GM21526 (cell line): ENCODE data around the gene PEX10.

ENCODE experiments used
- ATAC-seq: cut with Tn5 transposase; IDR thresholded peaks from one replicate; pipeline ENCODE4 v1.9.1; 2021; ENCODE audit warnings: moderate library complexity; ENCODE audit not compliant: unreplicated experiment, low FRiP score

Gene PEX10

DNA sequence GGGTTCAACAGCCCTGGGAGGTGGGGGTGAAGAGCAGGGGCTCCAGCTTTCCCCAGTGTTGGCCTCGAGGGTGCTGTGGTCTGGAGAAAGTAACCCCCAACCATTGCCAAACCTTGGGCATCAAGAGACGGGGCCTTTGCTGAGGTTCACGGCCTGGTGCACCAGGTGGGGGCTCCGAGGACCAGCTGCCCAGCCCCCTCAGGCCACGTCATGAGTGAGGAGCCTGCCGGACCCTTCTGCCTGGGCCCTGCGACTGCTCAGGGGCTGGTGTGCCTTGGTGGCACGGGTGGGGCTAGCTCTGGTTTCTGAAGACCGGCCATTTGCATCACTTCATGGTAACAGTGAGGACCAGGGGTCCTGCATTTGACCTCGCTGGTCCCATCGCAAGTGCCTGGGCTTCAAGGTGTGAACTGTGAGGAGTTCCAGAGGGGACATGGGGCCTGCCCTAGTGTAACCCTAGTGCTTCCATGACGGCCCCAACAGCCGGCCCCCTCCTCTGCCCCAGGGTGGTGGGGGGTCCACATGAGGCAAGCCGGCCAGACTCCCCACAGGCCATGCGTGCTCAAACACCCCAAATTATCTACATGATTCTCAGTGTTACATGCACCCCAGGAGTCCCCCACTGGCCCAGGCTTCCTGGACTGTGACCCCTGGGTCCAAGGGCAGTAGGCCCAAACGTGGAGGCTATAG lies 34.5 kb downstream of the PEX10 start:
- no peak for ATAC-seq

- ATAC-seq, result no peak
These were observed 35.3 kb downstream of the PEX10 start for GRCh38 chr1:2376931-2377672.

DNA sequence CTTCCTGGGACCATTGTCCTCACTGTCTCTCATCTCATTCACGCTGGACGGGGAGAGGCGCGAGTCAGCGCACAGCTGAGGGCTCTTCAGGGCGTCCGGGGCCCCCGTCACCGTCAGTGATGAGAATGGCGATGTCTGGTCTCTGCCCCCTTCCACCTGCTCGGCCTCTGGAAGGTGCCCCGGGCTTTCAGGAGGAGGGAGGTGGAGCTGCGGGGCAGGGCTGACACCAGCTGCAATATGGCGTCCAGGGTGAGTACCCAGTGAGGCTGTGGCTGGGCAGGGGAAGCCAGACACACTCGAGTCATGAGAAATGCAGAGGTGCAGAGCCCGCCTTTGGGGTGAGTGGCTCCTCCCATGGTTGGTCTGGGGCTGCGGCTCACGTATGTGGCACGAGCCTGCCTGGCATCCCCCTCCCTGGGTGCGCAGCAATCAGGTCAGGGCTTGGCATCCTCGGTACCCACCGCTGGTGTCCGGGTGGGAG lies 36.1 kb downstream of the PEX10 start:
- ATAC-seq, result no peak

- no peak for ATAC-seq
These were observed 36.5 kb downstream of the PEX10 start for GRCh38 chr1:2375923-2376260.

- ATAC-seq, result no peak
These were observed 37.0 kb downstream of the PEX10 start for GRCh38 chr1:2375246-2375922.

DNA sequence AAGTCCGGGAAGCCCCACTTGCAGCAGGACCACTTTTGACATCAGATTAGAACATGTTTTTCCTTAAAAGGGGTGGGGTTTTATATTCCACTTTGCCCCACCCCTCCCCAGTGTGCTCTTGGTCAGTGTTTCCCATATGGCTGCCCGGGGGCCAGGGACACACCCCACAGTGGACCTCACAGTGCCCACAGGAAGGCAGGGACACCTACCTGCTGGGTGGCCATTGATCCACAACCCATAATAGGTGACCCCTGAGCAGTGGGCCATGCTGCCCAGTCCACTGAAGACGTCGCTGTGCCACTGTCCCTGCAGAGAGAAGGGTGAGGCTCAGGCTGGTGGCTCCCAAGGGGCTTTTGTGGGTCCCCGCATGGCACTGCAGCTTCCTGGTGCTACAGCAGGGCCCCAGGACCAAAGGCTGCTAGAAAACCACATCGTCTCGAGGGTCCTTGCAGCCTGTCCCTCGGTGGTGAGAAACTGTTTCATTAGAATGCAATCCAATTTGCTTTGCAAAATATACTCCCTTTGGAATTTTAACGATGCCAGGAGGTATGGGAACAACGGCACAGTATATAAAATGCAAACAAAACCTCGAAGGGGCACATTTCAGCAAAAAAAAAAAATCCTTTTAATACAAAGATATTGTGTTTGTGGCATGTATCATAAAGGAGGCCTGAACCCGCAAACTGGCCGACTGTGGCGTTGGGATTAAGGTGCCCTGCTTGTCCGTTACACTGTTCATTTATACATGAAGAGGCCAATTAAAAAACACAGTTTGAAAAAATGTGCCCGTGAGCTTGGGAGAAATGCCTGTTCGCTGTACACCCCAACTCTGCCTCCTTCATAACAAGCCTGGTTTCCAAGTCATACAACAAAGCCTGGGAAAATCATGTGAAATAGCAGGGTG lies 37.9 kb downstream of the PEX10 start:
- ATAC-seq, result no peak

GRCh38 chr1:2373551-2374251 lies 38.7 kb downstream of the PEX10 start:
- no peak for ATAC-seq

GRCh38 chr1:2372551-2373490 lies 39.5 kb downstream of the PEX10 start:
- no peak for ATAC-seq

- no peak for ATAC-seq
These were observed 44.2 kb downstream of the PEX10 start for GRCh38 chr1:2368053-2368744.

DNA sequence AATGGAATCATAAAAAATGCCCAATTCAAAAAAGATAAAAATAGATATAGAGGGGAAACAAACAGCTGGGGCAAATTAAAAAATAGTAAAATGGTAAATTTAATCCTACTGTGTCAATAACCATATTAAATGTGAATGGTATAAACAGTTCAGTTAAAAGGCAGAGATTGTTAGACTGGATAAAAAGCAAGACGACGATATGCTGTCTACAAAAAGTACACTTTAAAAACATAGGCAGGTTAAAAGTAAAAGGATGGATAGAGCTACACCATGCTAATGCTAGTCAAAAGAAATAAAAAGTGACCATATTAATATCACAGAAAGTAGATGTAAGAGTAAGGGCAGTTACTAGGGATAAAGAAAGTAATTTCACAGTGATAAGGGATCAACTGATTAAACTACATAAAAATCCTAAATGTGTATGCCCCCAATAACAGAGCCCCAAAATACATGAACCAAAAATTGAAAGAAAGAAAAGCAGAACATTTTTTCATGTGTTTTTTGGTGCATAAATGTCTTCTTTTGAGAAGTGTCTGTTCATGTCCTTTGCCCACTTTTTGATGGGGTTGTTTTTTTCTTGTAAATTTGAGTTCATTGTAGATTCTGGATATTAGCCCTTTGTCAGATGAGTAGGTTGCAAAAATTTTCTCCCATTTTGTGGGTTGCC lies 48.4 kb downstream of the PEX10 start:
- no peak for ATAC-seq

DNA sequence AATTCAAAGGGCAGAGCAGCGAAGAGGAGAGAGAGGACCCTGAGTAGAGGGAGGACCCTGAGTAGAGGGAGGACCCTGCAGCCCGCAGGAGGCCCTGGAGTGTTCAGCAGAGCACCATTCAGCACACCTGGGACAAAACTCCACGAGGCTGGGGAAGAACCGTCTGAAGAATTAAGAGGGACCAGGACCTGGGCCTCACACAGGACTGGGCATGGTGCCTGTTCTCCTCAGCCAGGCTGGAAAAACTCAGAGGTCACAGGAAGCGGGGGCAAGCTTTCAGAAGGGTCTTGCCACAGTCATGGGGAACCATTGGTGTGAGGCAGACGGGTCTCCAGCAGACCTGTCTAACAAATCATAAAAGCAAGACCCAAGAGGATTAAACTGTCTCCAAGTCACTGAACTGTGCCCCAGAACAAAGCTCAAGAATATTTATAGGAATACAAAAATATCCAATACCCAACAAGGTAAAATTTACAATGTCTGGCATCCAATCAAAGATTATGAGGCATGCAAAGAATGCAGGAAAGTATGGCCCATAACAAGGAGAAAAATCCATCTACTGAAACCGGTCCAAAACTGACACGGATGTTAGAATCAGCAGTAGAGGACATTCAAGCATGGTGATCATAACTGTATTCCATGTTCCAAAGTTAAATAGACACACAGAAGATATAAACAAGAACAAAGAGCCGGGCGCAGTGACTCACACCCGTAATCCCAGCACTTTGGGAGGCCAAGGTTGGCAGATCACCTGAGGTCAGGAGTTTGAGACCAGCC lies 51.6 kb downstream of the PEX10 start:
- ATAC-seq, result no peak

DNA sequence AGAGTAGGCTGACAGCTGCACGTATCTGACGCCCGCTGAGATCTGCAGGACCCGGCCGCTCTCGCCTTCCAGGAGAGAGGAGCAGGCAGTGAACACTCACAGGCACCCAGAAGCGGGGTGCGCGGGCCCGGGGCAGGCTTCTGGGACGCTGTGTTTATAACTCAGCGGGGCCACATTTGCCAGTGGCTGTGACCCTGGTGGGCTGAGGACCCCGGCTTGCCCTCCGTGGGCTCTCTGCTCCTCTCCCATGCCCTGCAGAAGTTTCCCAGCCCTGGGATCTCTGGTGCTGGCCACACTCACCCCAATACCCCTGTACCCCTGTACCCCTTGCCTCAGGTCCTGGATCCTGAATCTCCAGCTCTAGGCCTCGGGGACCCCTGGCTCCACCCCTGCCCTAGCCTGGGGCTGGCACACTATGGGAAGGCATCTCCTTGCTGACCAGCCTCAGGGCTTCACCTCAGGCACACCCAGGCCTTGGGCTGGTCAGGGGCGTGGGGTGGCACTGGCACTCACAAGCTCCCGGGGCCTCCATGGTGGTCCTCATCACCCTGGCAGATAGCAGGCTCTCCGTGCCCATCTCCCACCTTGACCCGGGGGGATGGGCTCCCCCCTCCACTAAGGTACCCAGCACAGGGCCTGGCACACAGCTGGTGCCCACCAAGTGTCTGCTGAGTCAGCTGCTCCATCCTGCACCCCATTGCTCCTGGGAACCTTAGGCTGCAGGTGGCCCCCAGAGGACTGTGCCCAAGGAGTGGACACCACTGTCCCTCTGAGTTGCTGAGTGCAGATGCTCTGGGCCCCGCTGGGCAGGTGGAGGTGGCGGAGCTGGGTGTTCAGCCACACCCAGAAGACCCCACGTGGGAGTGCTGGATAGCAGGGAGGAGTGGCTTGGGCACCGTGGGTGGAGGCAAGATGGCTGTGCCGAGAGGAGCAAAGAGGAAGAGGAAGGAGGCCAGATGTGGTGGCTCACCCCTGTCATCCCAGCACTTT lies 53.4 kb downstream of the PEX10 start:
- no peak for ATAC-seq

GRCh38 chr1:2358072-2358471 lies 54.3 kb downstream of the PEX10 start:
- no peak for ATAC-seq

DNA sequence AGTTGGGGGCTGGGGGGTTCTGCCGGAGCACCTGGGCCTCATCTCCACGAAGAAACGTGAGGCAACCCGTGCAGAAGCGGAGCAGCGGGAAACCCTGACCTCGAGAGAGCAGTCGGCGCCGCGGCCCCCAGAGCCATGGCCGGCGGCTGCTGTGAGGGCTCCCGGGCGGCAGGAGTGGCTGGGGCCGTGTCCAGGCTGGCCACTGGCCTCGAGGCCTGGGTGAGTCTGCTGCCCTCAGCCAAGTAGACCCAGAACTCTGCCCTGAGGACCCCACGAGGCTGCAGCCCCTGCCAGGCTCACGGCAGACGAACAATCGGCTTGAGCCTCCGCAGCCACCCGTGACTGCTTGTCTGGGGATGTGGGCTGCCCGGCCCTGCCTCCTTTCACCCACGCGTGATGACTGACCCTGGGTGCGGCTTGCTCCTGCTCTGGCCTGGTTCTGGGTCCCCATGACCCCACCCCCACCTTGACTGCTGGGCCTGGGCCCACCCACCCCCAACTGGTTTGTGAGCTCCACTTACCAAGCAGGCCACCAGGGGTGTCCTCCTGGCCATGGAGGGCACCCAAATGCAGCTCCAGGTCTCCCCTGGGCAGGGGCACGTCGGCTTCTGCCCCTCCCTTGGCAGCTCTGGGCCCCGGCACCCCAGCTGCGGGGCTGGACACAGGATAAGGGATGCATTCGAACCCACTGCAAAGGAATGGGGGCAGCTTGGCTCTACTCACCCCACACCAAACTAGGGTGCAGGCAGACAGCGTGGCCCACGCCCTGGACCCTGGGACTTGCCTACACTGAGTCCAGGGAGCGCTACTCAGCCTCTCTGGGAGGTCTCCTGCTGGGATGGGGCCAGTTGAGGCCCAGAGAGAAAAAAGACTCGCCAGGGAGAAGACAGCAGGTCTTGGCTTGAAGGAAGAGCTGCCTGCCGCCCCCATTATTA lies 55.2 kb downstream of the PEX10 start:
- ATAC-seq, result no peak

- no peak for ATAC-seq
These were observed 56.0 kb downstream of the PEX10 start for GRCh38 chr1:2356401-2356800.
